Upper lobe of right lung (tissue), 1 donor: Measurements from ENCODE around the gene KRTAP22-2. TPM values are rescaled to one million over a fixed set of nuclear protein-coding genes. Genes with fewer than 3 reads are reported as not detected.

Experiments
- ATAC-seq: fragments of 200-7000 bp; cut with Tn5 transposase; one replicate; pipeline ENCODE4 v1.9.1; 2020; ENCODE audit warnings: mild to moderate bottlenecking, moderate library complexity
- DNase-seq: peaks from one replicate; pipeline ENCODE4 v3.0.0-alpha.2; 2020
- H3K27ac ChIP-seq: fragments of 200-600 bp; one replicate; pipeline ENCODE4 v1.8.0; 2022
- H3K27me3 ChIP-seq: fragments of 200-600 bp; one replicate; pipeline ENCODE4 v1.8.0; 2022; ENCODE audit warnings: mild to moderate bottlenecking
- H3K36me3 ChIP-seq: fragments of 200-600 bp; one replicate; pipeline ENCODE4 v1.8.0; 2022
- H3K4me1 ChIP-seq: fragments of 200-600 bp; one replicate; pipeline ENCODE4 v1.8.0; 2022
- H3K4me3 ChIP-seq: fragments of 200-600 bp; one replicate; pipeline ENCODE4 v1.8.0; 2022; ENCODE audit warnings: mild to moderate bottlenecking
- H3K9me3 ChIP-seq: fragments of 200-600 bp; one replicate; pipeline ENCODE4 v1.8.0; 2022
- CTCF ChIP-seq: fragments of 200-600 bp; IDR thresholded peaks from one replicate; pipeline ENCODE4 v1.8.0; 2022; ENCODE audit warnings: antibody characterized with exemption
- intact Hi-C: fragments of 100-400 bp; cut with DNase I; formaldehyde crosslinking; loops from one replicate; pipeline ENCODE4 v1.11.0; 2022
- long read RNA-seq: library from polyadenylated mRNA; unstranded; transcript quantifications from one replicate; pipeline ENCODE4 v2.0.0, GENCODE V29; 2021
- total RNA-seq: library from RNA; stranded (reverse); fragmentation: NEBNext Ultra II Directional; extraction: Animal tissue kit (Norgen Biotek cat#: 25700); gene quantifications from one replicate; pipeline ENCODE4 v1.2.1, GENCODE V29; 2021
- donor health status: DM: no; HTN: yes; CAD: no; lungs with severe emphysema.

Gene KRTAP22-2
- not detected for total RNA-seq
- long read RNA-seq = 0 reads

DNA sequence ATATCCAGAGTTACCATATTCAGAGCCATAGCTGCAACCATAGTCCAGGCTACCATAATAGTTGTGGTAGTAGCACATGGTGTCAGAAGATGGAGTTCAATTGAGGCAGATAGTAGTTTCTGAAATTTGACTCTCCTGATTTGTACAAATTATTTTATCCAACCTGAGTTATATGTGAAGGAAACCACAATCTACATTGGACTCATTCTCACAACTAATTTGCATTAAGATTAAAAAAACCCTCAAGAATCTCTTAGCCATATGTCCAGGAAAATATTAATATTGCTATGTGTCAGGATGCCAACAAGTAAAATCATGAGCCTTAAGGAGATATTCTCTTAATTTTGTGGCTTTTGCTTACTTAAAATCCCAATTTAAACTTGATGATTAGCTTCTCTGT, at the start of gene KRTAP22-2:
Gene KRTAP22-2, minus strand, starts transcription at position 101 of the 400 bp plus-strand sequence.
- no peaks in the 10 kb centered on the region for H3K4me1 ChIP-seq
- H3K27me3 ChIP-seq = no peaks in the 10 kb centered on the region
- intact Hi-C loops = no loop called here
- no peak within 1 kb of the TSS for H3K27ac ChIP-seq
- DNase-seq (no peak), ATAC-seq (no peak)
- no peak for TF ChIP-seq CTCF
- no peaks in the 10 kb centered on the region for H3K36me3 ChIP-seq
- H3K9me3 ChIP-seq = no peaks in the 10 kb centered on the region
- H3K4me3 ChIP-seq = no peak within 1 kb of the TSS

DNA sequence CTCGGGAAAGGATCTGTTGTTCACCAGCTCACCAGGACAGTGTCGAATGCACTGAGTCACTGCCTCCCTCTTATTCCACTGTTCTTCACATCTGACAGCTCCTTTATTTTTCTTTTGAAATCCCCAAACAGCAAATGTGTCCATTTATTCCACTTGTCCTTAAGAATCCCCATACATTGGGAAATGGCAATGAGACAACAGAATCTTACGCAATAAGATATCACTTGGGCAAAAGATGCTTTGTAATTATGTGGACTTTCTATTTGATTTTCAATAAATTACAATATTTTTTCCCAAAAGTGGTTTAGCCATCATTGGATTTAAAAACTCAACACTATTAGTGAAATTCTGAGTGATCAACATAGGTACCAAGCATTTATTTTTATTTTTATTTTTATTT, 48.5 kb upstream of the KRTAP22-2 start:
- no peaks in the 10 kb centered on the region for H3K4me1 ChIP-seq
- no peaks in the 10 kb centered on the region for H3K27me3 ChIP-seq
- intact Hi-C loops = no loop called here
- H3K27ac ChIP-seq = no peak overlapping the region
- no peaks in the 10 kb centered on the region for H3K9me3 ChIP-seq
- no peak overlapping the region for H3K4me3 ChIP-seq
- ATAC-seq (no peak), DNase-seq (no peak)
- H3K36me3 ChIP-seq = no peaks in the 10 kb centered on the region
- TF ChIP-seq CTCF = no peak

- ATAC-seq (no peak), DNase-seq (no peak)
- TF ChIP-seq CTCF = no peak
- Histone ChIP-seq H3K27me3 (no peaks in the 10 kb centered on the region), H3K4me3 (no peak within 1 kb of the TSS), H3K9me3 (no peaks in the 10 kb centered on the region), H3K27ac (no peak within 1 kb of the TSS), H3K36me3 (no peaks in the 10 kb centered on the region), H3K4me1 (no peaks in the 10 kb centered on the region)
- intact Hi-C loops = no loop called here
Observed at GRCh38 chr21:30634906-30635305, 44.7 kb upstream of the KRTAP22-2 start, which contains the start of gene KRTAP20-2. Gene KRTAP20-2, plus strand, starts transcription at chr21:30635206. Its CDS starts 58 bp downstream, at chr21:30635264.

DNA sequence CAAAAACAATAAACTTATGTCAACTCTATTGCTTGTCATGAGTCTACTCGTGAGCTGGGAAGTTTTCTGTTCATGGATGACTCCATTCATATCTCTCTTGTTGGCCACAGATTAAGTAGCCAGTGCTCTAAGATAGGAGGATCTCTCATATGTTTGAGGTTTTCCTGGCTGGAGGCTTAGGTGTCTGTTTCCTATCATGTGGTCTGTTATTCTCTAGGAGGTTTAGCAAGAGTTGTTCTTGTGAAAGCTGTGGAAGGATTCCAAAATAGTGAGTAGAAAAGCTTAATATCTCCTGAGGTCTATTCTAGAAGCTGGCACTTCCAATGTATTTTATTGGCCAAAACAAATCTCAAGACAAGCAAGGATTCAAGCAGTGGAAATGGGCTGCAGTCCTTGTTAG, 39.0 kb upstream of the KRTAP22-2 start:
- no peak for TF ChIP-seq CTCF
- ATAC-seq (no peak), DNase-seq (no peak)
- no peaks in the 10 kb centered on the region for H3K4me1 ChIP-seq
- H3K27ac ChIP-seq = no peak overlapping the region
- intact Hi-C loops = no loop called here
- H3K27me3 ChIP-seq = no peaks in the 10 kb centered on the region
- no peaks in the 10 kb centered on the region for H3K9me3 ChIP-seq
- no peaks in the 10 kb centered on the region for H3K36me3 ChIP-seq
- H3K4me3 ChIP-seq = no peak overlapping the region

GRCh38 chr21:30628109-30628508, 37.9 kb upstream of the KRTAP22-2 start:
- Histone ChIP-seq H3K27me3 (no peaks in the 10 kb centered on the region), H3K4me3 (no peak overlapping the region), H3K9me3 (no peaks in the 10 kb centered on the region), H3K4me1 (no peaks in the 10 kb centered on the region), H3K36me3 (no peaks in the 10 kb centered on the region), H3K27ac (no peak overlapping the region)
- no peak for TF ChIP-seq CTCF
- ATAC-seq (no peak), DNase-seq (no peak)
- intact Hi-C loops = no loop called here
